NCI-H748 (cell line): ENCODE data around the gene RELT.

Experiments used
- DNase-seq: peaks from one replicate; lab custom pipeline; 2025; ENCODE audit not compliant: unreplicated experiment; lab: John Stamatoyannopoulos, UW

The RELT gene

GRCh38 chr11:73389916-73390315 lies 13.7 kb downstream of the RELT start:
- no peak for DNase-seq

GRCh38 chr11:73390601-73391565 lies 14.7 kb downstream of the RELT start:
- DNase-seq: no peak

GRCh38 chr11:73391665-73392064 lies 15.5 kb downstream of the RELT start:
- DNase-seq: no peak

- DNase-seq: no peak
Observed at GRCh38 chr11:73392108-73393010, 16.2 kb downstream of the RELT start.

GRCh38 chr11:73393011-73393380 lies 16.8 kb downstream of the RELT start:
- DNase-seq: no peak

- DNase-seq: peak; percentile 73
Observed at GRCh38 chr11:73393479-73394415, 17.5 kb downstream of the RELT start.

GRCh38 chr11:73394416-73395296 lies 18.5 kb downstream of the RELT start:
- no peak for DNase-seq

GRCh38 chr11:73395297-73396208 lies 19.4 kb downstream of the RELT start:
- no peak for DNase-seq

GRCh38 chr11:73396251-73396930 lies 20.2 kb downstream of the RELT start:
- DNase-seq: no peak

GRCh38 chr11:73396985-73397384 lies 20.8 kb downstream of the RELT start:
- DNase-seq: no peak

GRCh38 chr11:73397468-73398131 lies 21.4 kb downstream of the RELT start:
- no peak for DNase-seq

- no peak for DNase-seq
Observed at GRCh38 chr11:73398132-73398526, 21.9 kb downstream of the RELT start.

GRCh38 chr11:73398721-73399120 lies 22.5 kb downstream of the RELT start:
- DNase-seq: no peak

- DNase-seq: no peak
Observed at GRCh38 chr11:73399159-73399590, 23.0 kb downstream of the RELT start.

- DNase-seq: no peak
Observed at GRCh38 chr11:73399636-73400035, 23.4 kb downstream of the RELT start.

GRCh38 chr11:73400293-73400692 lies 24.1 kb downstream of the RELT start:
- no peak for DNase-seq

GRCh38 chr11:73401217-73401923 lies 25.2 kb downstream of the RELT start:
- no peak for DNase-seq
